ENCODE data around the gene MFAP3. TPM values are rescaled to one million over a fixed set of nuclear protein-coding genes. Genes with fewer than 3 reads are reported as not detected.

MFAP3 gene
- total and polyA plus RNA-seq, 2 of the 13 experiments (the other 11 are each of a cell fraction or from before 2014, with no cell fraction given), result 12.1 to 28.3 TPM

- TF ChIP-seq ZNF224 (CRISPR knock-in tag; IDR thresholded peaks at IDR 0.05), result peak; percentile 74; the same call in 1 of the 2 replicates
- no peak for TF ChIP-seq REL (CRISPR knock-in tag; conservative IDR thresholded peaks at IDR 0.05)
- no peak for TF ChIP-seq ZNF234 (CRISPR knock-in tag; conservative IDR thresholded peaks at IDR 0.05)
- TF ChIP-seq FLYWCH1 (CRISPR knock-in tag; IDR thresholded peaks at IDR 0.05), result no peak
- TF ChIP-seq NFIC (IDR thresholded peaks at IDR 0.05; ENCODE audit: low read length), result no peak
- TF ChIP-seq ZNF660 (CRISPR knock-in tag; IDR thresholded peaks at IDR 0.05; ENCODE audit: borderline replicate concordance, low read depth), result no peak
- TF ChIP-seq NKX3-1 (CRISPR knock-in tag; IDR thresholded peaks at IDR 0.05), result no peak
- no peak for TF ChIP-seq RBM22 (optimal IDR thresholded peaks at IDR 0.05; ENCODE audit: low read length)
- TF ChIP-seq ZNF557 (CRISPR knock-in tag; IDR thresholded peaks at IDR 0.05), result no peak
- TF ChIP-seq ZNF235 (CRISPR knock-in tag; IDR thresholded peaks at IDR 0.05; ENCODE audit: borderline replicate concordance), result no peak
- no peak for TF ChIP-seq NRL (CRISPR knock-in tag; IDR thresholded peaks at IDR 0.05; ENCODE audit: borderline replicate concordance)
- no peak for TF ChIP-seq IKZF5 (CRISPR knock-in tag; IDR thresholded peaks at IDR 0.05)
- no peak for TF ChIP-seq DNMT1 (CRISPR knock-in tag; IDR thresholded peaks at IDR 0.05)
- TF ChIP-seq ONECUT2 (CRISPR knock-in tag; IDR thresholded peaks at IDR 0.05), result 0 out of 2 replicates have a peak, but pooled peaks have one; percentile 3
- TF ChIP-seq MAFF (IDR thresholded peaks at IDR 0.05; ENCODE audit: low read depth, low read length), result no peak
- TF ChIP-seq RNF219 (CRISPR knock-in tag; IDR thresholded peaks at IDR 0.05), result no peak
- TF ChIP-seq MBNL3 (CRISPR knock-in tag; conservative IDR thresholded peaks at IDR 0.05), result no peak
- no peak for TF ChIP-seq GMEB2 (CRISPR knock-in tag; IDR thresholded peaks at IDR 0.05; ENCODE audit: low read depth)
- no peak for TF ChIP-seq ZNF260 (CRISPR knock-in tag; IDR thresholded peaks at IDR 0.05; ENCODE audit: borderline replicate concordance, low read depth)
- no peak for TF ChIP-seq TBX3 (IDR thresholded peaks at IDR 0.05; ENCODE audit: borderline replicate concordance)
These were observed 483 bp upstream of the MFAP3 start (continued) for GRCh38 chr5:154038261-154038706.
